B cell (primary cell): Measurements from ENCODE around the gene MBNL2. TPM values are rescaled to one million over a fixed set of nuclear protein-coding genes. Genes with fewer than 3 reads are reported as not detected.

Source experiments
- ATAC-seq: fragments of 200-7000 bp; cut with Tn5 transposase; one replicate; pipeline ENCODE4 v1.10.0; 2021; ENCODE audit warnings: low read depth, mild to moderate bottlenecking, moderate number of reproducible peaks, moderate library complexity
- CTCF ChIA-PET: fragments of 350-600 bp; sonication (Branson Sonifier 250); formaldehyde crosslinking; loops from one replicate; lab custom pipeline; 2021; ENCODE audit warnings: antibody characterized with exemption, inconsistent platforms; lab: Charles Lee
- POLR2A ChIA-PET: fragments of 350-600 bp; sonication (Branson Sonifier 250); formaldehyde crosslinking; loops from one replicate; lab custom pipeline; 2021; ENCODE audit warnings: antibody characterized with exemption; lab: Charles Lee
- DNase-seq: peaks from one replicate; pipeline ENCODE4 v3.0.0; 2013
- H2AFZ ChIP-seq: 2 replicates; pipeline ENCODE4 v1.6.1; 2012; ENCODE audit warnings: mild to moderate bottlenecking, low read depth, low read length; ENCODE audit not compliant: insufficient read depth, poor library complexity, severe bottlenecking
- H3K27ac ChIP-seq, 2 donors: 1 replicate in 1 of 2; 2 replicates in 1 of 2; pipeline ENCODE4 v1.5.1; 2012 to 2013; ENCODE audit warnings: low read length in 2 of 2, mild to moderate bottlenecking in 2 of 2, moderate library complexity in 1 of 2
- H3K27me3 ChIP-seq, 4 experiments: fragments of 200-600 bp in 1 of 4; sonication (generic) in 1 of 4; replicated peaks in 1 of 4; 1 replicate in 2 of 4; 2 replicates in 2 of 4; pipeline versions ENCODE4 v1.6.1 to v1.7.0; 2013 to 2016; ENCODE audit warnings: low read length in 3 of 4, mild to moderate bottlenecking in 2 of 4, mixed read lengths in 1 of 4, moderate library complexity in 1 of 4; ENCODE audit not compliant: insufficient read depth in 4 of 4, control insufficient read depth in 3 of 4; ENCODE audit errors: control extremely low read depth in 1 of 4
- H3K36me3 ChIP-seq, 2 experiments: replicated peaks in 1 of 2; 1 replicate in 1 of 2; 2 replicates in 1 of 2; pipeline versions ENCODE4 v1.6.1 to v1.7.1; 2013; ENCODE audit warnings: low read length in 1 of 2; ENCODE audit not compliant: insufficient read depth in 2 of 2, control insufficient read depth in 1 of 2; ENCODE audit errors: control extremely low read depth in 1 of 2, extremely low read depth in 1 of 2
- H3K4me1 ChIP-seq, 2 donors: fragments of 200-600 bp in 1 of 2; sonication (generic) in 1 of 2; 1 replicate in 1 of 2; 2 replicates in 1 of 2; pipeline versions ENCODE4 v1.5.1 to v1.6.1; 2013 to 2017; ENCODE audit warnings: low read length in 2 of 2; ENCODE audit not compliant: control insufficient read depth in 2 of 2, insufficient read depth in 2 of 2
- H3K4me2 ChIP-seq: replicated peaks from 2 replicates; pipeline ENCODE3; 2012; ENCODE audit warnings: mild to moderate bottlenecking, low read depth, low read length; ENCODE audit not compliant: poor library complexity, severe bottlenecking
- H3K4me3 ChIP-seq, 5 experiments: fragments of 200-600 bp in 1 of 5; sonication (generic) in 1 of 5; 1 replicate in 3 of 5; 2 replicates in 2 of 5; pipeline versions ENCODE4 v1.5.1 to v1.7.0; 2011 to 2016; ENCODE audit warnings: low read length in 4 of 5, mild to moderate bottlenecking in 4 of 5, low read depth in 2 of 5, control low read depth in 1 of 5, moderate library complexity in 1 of 5; ENCODE audit not compliant: insufficient read depth in 1 of 5; ENCODE audit errors: control extremely low read depth in 1 of 5, extremely low read depth in 1 of 5
- H3K79me2 ChIP-seq: fragments of 200-600 bp; sonication (generic); one replicate; pipeline ENCODE4 v1.6.0; 2016; ENCODE audit warnings: low read length; ENCODE audit not compliant: control insufficient read depth, insufficient read depth
- H3K9ac ChIP-seq: fragments of 200-600 bp; sonication (generic); 2 replicates; pipeline ENCODE4 v1.6.1; 2017; ENCODE audit warnings: mild to moderate bottlenecking, low read length, moderate library complexity
- H3K9me3 ChIP-seq, 3 donors: one replicate each; pipeline versions ENCODE4 v1.6.1 to v1.7.1; 2013; ENCODE audit warnings: low read length in 2 of 3; ENCODE audit not compliant: control insufficient read depth in 2 of 3, insufficient read depth in 1 of 3; ENCODE audit errors: control extremely low read depth in 1 of 3
- H4K20me1 ChIP-seq: 2 replicates; pipeline ENCODE4 v1.6.0; 2012; ENCODE audit warnings: mild to moderate bottlenecking, low read length; ENCODE audit not compliant: insufficient read depth, control insufficient read depth, poor library complexity, severe bottlenecking
- H3K27ac Mint-ChIP-seq: one replicate; pipeline ENCODE4 v1.8.0; 2021; ENCODE audit warnings: mixed read lengths
- H3K27me3 Mint-ChIP-seq: one replicate; pipeline ENCODE4 v1.8.0; 2021; ENCODE audit warnings: mixed read lengths
- H3K4me1 Mint-ChIP-seq: one replicate; pipeline ENCODE4 v1.8.0; 2021; ENCODE audit warnings: mixed read lengths
- H3K4me3 Mint-ChIP-seq: one replicate; pipeline ENCODE4 v1.8.0; 2021; ENCODE audit warnings: mixed read lengths
- H3K9me3 Mint-ChIP-seq: one replicate; pipeline ENCODE4 v1.8.0; 2022; ENCODE audit warnings: mixed read lengths; ENCODE audit not compliant: insufficient read depth
- EZH2 ChIP-seq: IDR thresholded peaks from 2 replicates; pipeline ENCODE4 v1.6.1; 2012; ENCODE audit warnings: borderline replicate concordance, low read depth, mild to moderate bottlenecking, moderate library complexity, low read length; ENCODE audit not compliant: insufficient read depth, poor library complexity, severe bottlenecking
- WGBS: methylation state at CpG from one replicate; pipeline ENCODE4 v1.1.5; 2013; ENCODE audit warnings: missing lambda C conversion rate; ENCODE audit not compliant: insufficient coverage; 5-methylcytosine and 5-hydroxymethylcytosine counted together
- intact Hi-C: fragments of 100-400 bp; cut with micrococcal nuclease; formaldehyde crosslinking; loops from one replicate; pipeline ENCODE4 v1.10.0; 2022
- polyA plus RNA-seq: library from polyadenylated mRNA; depleted of rRNA; stranded (reverse); fragments of >200 nt; gene quantifications from 2 replicates; pipeline ENCODE4 v1.2.3, GENCODE V29; 2012
- total RNA-seq, 2 donors: library from RNA; stranded (reverse); fragments of 120-200 nt in 1 of 2; gene quantifications; 1 replicate in 1 of 2; 2 replicates in 1 of 2; pipeline versions ENCODE4 v1.2.3 to v1.2.4, GENCODE V29; 2013 to 2022
- TF ChIP-seq, protein P1 (sequence below): fragments of 200-600 bp; IDR thresholded peaks from one replicate; pipeline ENCODE4 v1.8.0; 2022; ENCODE audit warnings: antibody characterized with exemption, mild to moderate bottlenecking

Gene MBNL2
- total and polyA plus RNA-seq, 2 donors (not counting 1 experiment from before 2014, with no cell fraction given): 6.9 to 50.1 TPM

GRCh38 chr13:97198753-97199152, 23.4 kb upstream of the MBNL2 start:
- H3K9me3 Mint-ChIP-seq: no peaks in the 10 kb centered on the region
- no peak overlapping the region for H3K4me3 ChIP-seq
- ATAC-seq (no peak), DNase-seq (no peak)
- no peak overlapping the region for H3K27ac ChIP-seq
- no peaks in the 10 kb centered on the region for H4K20me1 ChIP-seq
- H3K4me2 ChIP-seq: no peak overlapping the region
- TF ChIP-seq EZH2: no peak
- TF ChIP-seq, protein P1, sequence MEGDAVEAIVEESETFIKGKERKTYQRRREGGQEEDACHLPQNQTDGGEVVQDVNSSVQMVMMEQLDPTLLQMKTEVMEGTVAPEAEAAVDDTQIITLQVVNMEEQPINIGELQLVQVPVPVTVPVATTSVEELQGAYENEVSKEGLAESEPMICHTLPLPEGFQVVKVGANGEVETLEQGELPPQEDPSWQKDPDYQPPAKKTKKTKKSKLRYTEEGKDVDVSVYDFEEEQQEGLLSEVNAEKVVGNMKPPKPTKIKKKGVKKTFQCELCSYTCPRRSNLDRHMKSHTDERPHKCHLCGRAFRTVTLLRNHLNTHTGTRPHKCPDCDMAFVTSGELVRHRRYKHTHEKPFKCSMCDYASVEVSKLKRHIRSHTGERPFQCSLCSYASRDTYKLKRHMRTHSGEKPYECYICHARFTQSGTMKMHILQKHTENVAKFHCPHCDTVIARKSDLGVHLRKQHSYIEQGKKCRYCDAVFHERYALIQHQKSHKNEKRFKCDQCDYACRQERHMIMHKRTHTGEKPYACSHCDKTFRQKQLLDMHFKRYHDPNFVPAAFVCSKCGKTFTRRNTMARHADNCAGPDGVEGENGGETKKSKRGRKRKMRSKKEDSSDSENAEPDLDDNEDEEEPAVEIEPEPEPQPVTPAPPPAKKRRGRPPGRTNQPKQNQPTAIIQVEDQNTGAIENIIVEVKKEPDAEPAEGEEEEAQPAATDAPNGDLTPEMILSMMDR: no peak
- WGBS: 81% methylated on average over 2 of the region's 2 CpGs
- no peaks in the 10 kb centered on the region for H3K4me1 Mint-ChIP-seq
- no peaks in the 10 kb centered on the region for H3K79me2 ChIP-seq
- POLR2A ChIA-PET: no interaction called here
- H3K27me3 Mint-ChIP-seq: peaks cover 51% of the 10 kb centered on the region
- no peaks in the 10 kb centered on the region for H3K9me3 ChIP-seq
- no peak overlapping the region for H3K27ac Mint-ChIP-seq
- no peak overlapping the region for H3K9ac ChIP-seq
- no peak overlapping the region for H3K4me3 Mint-ChIP-seq
- H3K4me1 ChIP-seq: no peaks in the 10 kb centered on the region
- H2AFZ ChIP-seq: no peak overlapping the region
- peaks cover 0 to 19% (median 8%) of the 10 kb centered on the region in 4 experiments for H3K27me3 ChIP-seq
- intact Hi-C loops: no loop called here
- H3K36me3 ChIP-seq: no peaks in the 10 kb centered on the region
- CTCF ChIA-PET: no interaction called here

- 100% methylated on average over 2 of the region's 3 CpGs for WGBS
- CTCF ChIA-PET: no interaction called here
Observed at GRCh38 chr13:97199451-97199850, 22.7 kb upstream of the MBNL2 start.

More at GRCh38 chr13:97199451-97199850, 22.7 kb upstream of the MBNL2 start:
- Histone ChIP-seq H3K27me3 (peaks cover 0 to 19% (median 8%) of the 10 kb centered on the region in 4 experiments), H3K36me3 (no peaks in the 10 kb centered on the region), H3K9me3 (no peaks in the 10 kb centered on the region), H4K20me1 (no peaks in the 10 kb centered on the region), H2AFZ (no peak overlapping the region), H3K4me3 (no peak overlapping the region), H3K79me2 (no peaks in the 10 kb centered on the region), H3K9ac (no peak overlapping the region), H3K27ac (no peak overlapping the region), H3K4me1 (no peaks in the 10 kb centered on the region), H3K4me2 (no peak overlapping the region)
- no peak overlapping the region for H3K27ac Mint-ChIP-seq
- no peak overlapping the region for H3K4me3 Mint-ChIP-seq
- H3K4me1 Mint-ChIP-seq: no peaks in the 10 kb centered on the region
- peaks cover 49% of the 10 kb centered on the region for H3K27me3 Mint-ChIP-seq
- intact Hi-C loops: no loop called here
- DNase-seq (no peak), ATAC-seq (no peak)
- no peaks in the 10 kb centered on the region for H3K9me3 Mint-ChIP-seq
- POLR2A ChIA-PET: no interaction called here
- TF ChIP-seq, protein P1: no peak
- TF ChIP-seq EZH2: no peak
